Esophagus (tissue), 2 donors: ENCODE results near the gene LYRM2. TPM values are rescaled to one million over a fixed set of nuclear protein-coding genes. Genes with fewer than 3 reads are reported as not detected.

Experiments
- H3K27ac ChIP-seq, 2 donors: one replicate each; pipeline ENCODE4 v1.5.1; 2013; ENCODE audit warnings: low read depth in 2 of 2, mild to moderate bottlenecking in 2 of 2, inconsistent platforms in 1 of 2, low read length in 1 of 2, moderate library complexity in 1 of 2
- H3K27me3 ChIP-seq, 2 donors: one replicate each; pipeline ENCODE4 v1.6.1; 2013; ENCODE audit warnings: low read length in 2 of 2, control low read depth in 1 of 2, mild to moderate bottlenecking in 1 of 2; ENCODE audit not compliant: insufficient read depth in 2 of 2, control insufficient read depth in 1 of 2
- H3K36me3 ChIP-seq, 2 donors: one replicate each; pipeline ENCODE4 v1.6.1; 2013; ENCODE audit warnings: low read length in 1 of 2; ENCODE audit not compliant: control insufficient read depth in 2 of 2, insufficient read depth in 2 of 2
- H3K4me1 ChIP-seq, 2 donors: one replicate each; pipeline ENCODE4 v1.6.1; 2013; ENCODE audit warnings: low read length in 1 of 2; ENCODE audit not compliant: control insufficient read depth in 2 of 2, insufficient read depth in 2 of 2
- H3K4me3 ChIP-seq, 2 donors: one replicate each; pipeline ENCODE4 v1.5.1; 2013; ENCODE audit warnings: low read length in 2 of 2, mild to moderate bottlenecking in 2 of 2, low read depth in 1 of 2, moderate library complexity in 1 of 2
- H3K9me3 ChIP-seq, 2 donors: one replicate each; pipeline ENCODE4 v1.6.1; 2013; ENCODE audit warnings: mild to moderate bottlenecking in 2 of 2, low read depth in 1 of 2, low read length in 1 of 2, moderate library complexity in 1 of 2; ENCODE audit not compliant: control insufficient read depth in 2 of 2, insufficient read depth in 1 of 2
- WGBS, 2 donors: extraction: QIAGEN DNeasy Blood & Tissue Kit; methylation state at CpG; one replicate each; pipeline ENCODE4 v1.1.7; 2013; 5-methylcytosine and 5-hydroxymethylcytosine counted together
- polyA plus RNA-seq, 2 donors: library from polyadenylated mRNA; stranded (reverse); fragments of 200-250 nt; gene quantifications; one replicate each; pipeline ENCODE4 v1.2.3, GENCODE V29; 2013
- donor health status: healthy with polysubstance abuse.
- donor health status: Bipolar disorder and iron deficiency.

The LYRM2 gene
- polyA plus RNA-seq, 2 donors, result 8.7 to 16.2 TPM

- Histone ChIP-seq H3K27ac (no peak overlapping the region), H3K4me1 (no peaks in the 10 kb centered on the region), H3K4me3 (no peak overlapping the region), H3K27me3 (no peaks in the 10 kb centered on the region), H3K9me3 (no peaks in the 10 kb centered on the region), H3K36me3 (peaks cover 0 to 2% of the 10 kb centered on the region in 2 donors)
- WGBS, 2 donors, result 91 to 95% methylated on average over 16 of the region's 16 CpGs
These were observed 71.5 kb downstream of the LYRM2 start for GRCh38 chr6:89566930-89567629.

GRCh38 chr6:89566008-89566800 lies 72.3 kb downstream of the LYRM2 start:
- 94 to 95% methylated on average over 10 of the region's 10 CpGs for WGBS, 2 donors
- peaks cover 0 to 2% of the 10 kb centered on the region in 2 donors for H3K36me3 ChIP-seq
- no peaks in the 10 kb centered on the region for H3K27me3 ChIP-seq
- H3K27ac ChIP-seq, result no peak overlapping the region
- H3K4me3 ChIP-seq, result no peak overlapping the region
- no peaks in the 10 kb centered on the region for H3K9me3 ChIP-seq
- H3K4me1 ChIP-seq, result no peaks in the 10 kb centered on the region

GRCh38 chr6:89564752-89565427 lies 73.7 kb downstream of the LYRM2 start:
- 37 to 62% methylated on average over 8 of the region's 8 CpGs for WGBS, 2 donors
- Histone ChIP-seq H3K4me1 (no peaks in the 10 kb centered on the region), H3K36me3 (peaks cover 0 to 2% of the 10 kb centered on the region in 2 donors), H3K9me3 (peaks cover 0 to 2% of the 10 kb centered on the region in 2 donors), H3K27ac (no peak overlapping the region), H3K27me3 (no peaks in the 10 kb centered on the region), H3K4me3 (no peak overlapping the region)

- no peak overlapping the region for H3K27ac ChIP-seq
- H3K36me3 ChIP-seq, result peaks cover 0 to 2% of the 10 kb centered on the region in 2 donors
- no peaks in the 10 kb centered on the region for H3K4me1 ChIP-seq
- H3K9me3 ChIP-seq, result peaks cover 0 to 2% of the 10 kb centered on the region in 2 donors
- WGBS, 2 donors, result 83 to 95% methylated on average over 1 of the region's 1 CpG
- H3K27me3 ChIP-seq, result no peaks in the 10 kb centered on the region
- H3K4me3 ChIP-seq, result no peak overlapping the region
These were observed 74.7 kb downstream of the LYRM2 start for GRCh38 chr6:89563866-89564265.

GRCh38 chr6:89562093-89562973 lies 76.2 kb downstream of the LYRM2 start:
- Histone ChIP-seq H3K36me3 (peaks cover 0 to 2% of the 10 kb centered on the region in 2 donors), H3K4me3 (no peak overlapping the region), H3K9me3 (peaks cover 0 to 2% of the 10 kb centered on the region in 2 donors), H3K27ac (no peak overlapping the region), H3K27me3 (no peaks in the 10 kb centered on the region), H3K4me1 (no peaks in the 10 kb centered on the region)
- 73 to 75% methylated on average over 21 of the region's 21 CpGs for WGBS, 2 donors

GRCh38 chr6:89559487-89559886 lies 79.1 kb downstream of the LYRM2 start:
- WGBS, 2 donors, result 83 to 94% methylated on average over 1 of the region's 1 CpG
- Histone ChIP-seq H3K36me3 (no peaks in the 10 kb centered on the region), H3K4me3 (no peak overlapping the region), H3K27ac (no peak overlapping the region), H3K27me3 (no peaks in the 10 kb centered on the region), H3K9me3 (peaks cover 0 to 2% of the 10 kb centered on the region in 2 donors), H3K4me1 (no peaks in the 10 kb centered on the region)

- Histone ChIP-seq H3K27me3 (no peaks in the 10 kb centered on the region), H3K9me3 (peaks cover 0 to 2% of the 10 kb centered on the region in 2 donors), H3K4me1 (no peaks in the 10 kb centered on the region), H3K27ac (no peak overlapping the region), H3K36me3 (no peaks in the 10 kb centered on the region), H3K4me3 (no peak overlapping the region)
- 65 to 67% methylated on average over 3 of the region's 3 CpGs for WGBS, 2 donors
These were observed 82.7 kb downstream of the LYRM2 start for GRCh38 chr6:89555806-89556205.

- Histone ChIP-seq H3K4me1 (no peaks in the 10 kb centered on the region), H3K27me3 (no peaks in the 10 kb centered on the region), H3K4me3 (no peak overlapping the region), H3K27ac (no peak overlapping the region), H3K9me3 (no peaks in the 10 kb centered on the region), H3K36me3 (no peaks in the 10 kb centered on the region)
- WGBS, 2 donors, result 58 to 69% methylated on average over 4 of the region's 4 CpGs
These were observed 83.5 kb downstream of the LYRM2 start for GRCh38 chr6:89555031-89555430.

GRCh38 chr6:89554106-89554505 lies 84.4 kb downstream of the LYRM2 start:
- WGBS, 2 donors, result 90% methylated on average over 5 of the region's 5 CpGs
- no peaks in the 10 kb centered on the region for H3K4me1 ChIP-seq
- no peak overlapping the region for H3K4me3 ChIP-seq
- H3K27ac ChIP-seq, result no peak overlapping the region
- no peaks in the 10 kb centered on the region for H3K27me3 ChIP-seq
- no peaks in the 10 kb centered on the region for H3K9me3 ChIP-seq
- H3K36me3 ChIP-seq, result no peaks in the 10 kb centered on the region
